Lower lobe of right lung (tissue), 2 donors: ENCODE data around the gene ETHE1. TPM values are rescaled to one million over a fixed set of nuclear protein-coding genes. Genes with fewer than 3 reads are reported as not detected.
"Not testable (repeated sequence)": the region's sequence is repeated elsewhere in the genome, so short reads cannot be mapped to it uniquely, and the experiment has no call there.

ENCODE experiments used
- ATAC-seq, 2 donors: fragments of 200-7000 bp; cut with Tn5 transposase; one replicate each; pipeline ENCODE4 v1.9.1; 2020 to 2022; ENCODE audit warnings: mild to moderate bottlenecking in 2 of 2, moderate library complexity in 2 of 2
- DNase-seq: peaks from one replicate; pipeline ENCODE4 v3.0.0-alpha.2; 2020
- H3K27ac ChIP-seq: fragments of 200-600 bp; one replicate; pipeline ENCODE4 v1.8.0; 2022
- H3K27me3 ChIP-seq: fragments of 200-600 bp; one replicate; pipeline ENCODE4 v1.8.0; 2022; ENCODE audit warnings: low read depth
- H3K36me3 ChIP-seq: fragments of 200-600 bp; one replicate; pipeline ENCODE4 v1.8.0; 2022; ENCODE audit warnings: mild to moderate bottlenecking
- H3K4me1 ChIP-seq: fragments of 200-600 bp; one replicate; pipeline ENCODE4 v1.8.0; 2022
- H3K4me3 ChIP-seq: fragments of 200-600 bp; one replicate; pipeline ENCODE4 v1.8.0; 2022; ENCODE audit warnings: mild to moderate bottlenecking
- H3K9me3 ChIP-seq: fragments of 200-600 bp; one replicate; pipeline ENCODE4 v1.8.0; 2022
- intact Hi-C: fragments of 100-400 bp; cut with DNase I; formaldehyde crosslinking; loops from one replicate; pipeline ENCODE4 v1.11.0; 2022
- total RNA-seq: library from RNA; stranded (reverse); fragmentation: NEBNext Ultra II Directional; extraction: Animal tissue kit (Norgen Biotek cat#: 25700); gene quantifications from one replicate; pipeline ENCODE4 v1.2.1, GENCODE V29; 2021
- TF ChIP-seq, protein P1 (sequence below): fragments of 200-600 bp; IDR thresholded peaks from one replicate; pipeline ENCODE4 v1.8.0; 2022; ENCODE audit warnings: antibody characterized with exemption, mild to moderate bottlenecking
- donor health status: DM: no; HTN: yes; CAD: no; lungs with severe emphysema.

Gene ETHE1
- total RNA-seq, 1 donor from 2014 or later = 47.4 TPM

DNA sequence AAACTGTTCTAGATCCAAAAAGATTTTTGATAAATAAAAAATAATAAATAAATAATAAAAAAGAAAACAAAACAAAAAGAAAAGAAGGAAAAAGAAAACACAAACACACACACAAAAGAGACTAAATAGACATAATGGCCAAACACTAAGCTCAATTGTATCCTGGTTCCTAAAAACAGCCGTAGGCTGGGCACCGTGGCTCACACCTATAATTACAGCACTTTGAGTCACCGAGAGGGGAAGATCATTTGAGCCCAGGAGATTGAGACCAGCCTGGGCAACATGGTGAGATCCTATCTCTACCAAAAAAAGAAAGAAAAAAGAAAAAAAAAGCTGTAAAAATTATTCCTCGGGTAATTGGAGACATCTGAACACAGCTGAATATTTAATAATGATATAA is 8.9 kb downstream of the ETHE1 start:
- ATAC-seq (no peak), DNase-seq (no peak)
- intact Hi-C loops = loop anchor here (5.0 kb wide), 1 partner anchor 71 kb away; no protein-coding TSS in a partner anchor
- TF ChIP-seq, protein P1, sequence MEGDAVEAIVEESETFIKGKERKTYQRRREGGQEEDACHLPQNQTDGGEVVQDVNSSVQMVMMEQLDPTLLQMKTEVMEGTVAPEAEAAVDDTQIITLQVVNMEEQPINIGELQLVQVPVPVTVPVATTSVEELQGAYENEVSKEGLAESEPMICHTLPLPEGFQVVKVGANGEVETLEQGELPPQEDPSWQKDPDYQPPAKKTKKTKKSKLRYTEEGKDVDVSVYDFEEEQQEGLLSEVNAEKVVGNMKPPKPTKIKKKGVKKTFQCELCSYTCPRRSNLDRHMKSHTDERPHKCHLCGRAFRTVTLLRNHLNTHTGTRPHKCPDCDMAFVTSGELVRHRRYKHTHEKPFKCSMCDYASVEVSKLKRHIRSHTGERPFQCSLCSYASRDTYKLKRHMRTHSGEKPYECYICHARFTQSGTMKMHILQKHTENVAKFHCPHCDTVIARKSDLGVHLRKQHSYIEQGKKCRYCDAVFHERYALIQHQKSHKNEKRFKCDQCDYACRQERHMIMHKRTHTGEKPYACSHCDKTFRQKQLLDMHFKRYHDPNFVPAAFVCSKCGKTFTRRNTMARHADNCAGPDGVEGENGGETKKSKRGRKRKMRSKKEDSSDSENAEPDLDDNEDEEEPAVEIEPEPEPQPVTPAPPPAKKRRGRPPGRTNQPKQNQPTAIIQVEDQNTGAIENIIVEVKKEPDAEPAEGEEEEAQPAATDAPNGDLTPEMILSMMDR = no peak
- Histone ChIP-seq H3K36me3 (peaks cover 10% of the 10 kb centered on the region), H3K9me3 (no peaks in the 10 kb centered on the region), H3K27me3 (no peaks in the 10 kb centered on the region), H3K27ac (no peak overlapping the region), H3K4me1 (peaks cover 13% of the 10 kb centered on the region), H3K4me3 (no peak overlapping the region)

DNA sequence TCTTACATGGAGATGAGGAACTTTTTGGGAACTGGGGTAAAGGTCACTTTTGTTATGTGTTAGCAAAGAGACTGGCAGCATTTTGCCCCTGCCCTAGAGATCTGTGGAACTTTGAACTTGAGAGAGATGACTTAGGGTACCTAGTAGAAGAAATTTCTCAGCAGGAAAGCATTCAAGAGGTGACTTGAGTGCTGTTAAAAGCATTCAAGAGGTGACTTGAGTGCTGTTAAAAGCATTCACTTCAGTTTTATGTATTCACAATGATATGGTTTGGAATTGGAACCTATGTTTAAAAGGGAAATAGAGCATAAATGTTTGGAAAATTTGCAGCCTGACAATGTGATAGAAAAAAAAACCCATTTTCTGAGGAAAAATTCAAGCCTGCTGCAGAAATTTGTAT is 14.6 kb downstream of the ETHE1 start:
- intact Hi-C loops, H3K4me3 ChIP-seq, H3K27me3 ChIP-seq, H3K9me3 ChIP-seq, H3K27ac ChIP-seq, DNase-seq: not testable (repeated sequence)
- peak in 1 of 2 donors; percentile 82 for ATAC-seq
- H3K4me1 ChIP-seq = peaks cover 15% of the 10 kb centered on the region
- H3K36me3 ChIP-seq = peaks cover 42% of the 10 kb centered on the region

DNA sequence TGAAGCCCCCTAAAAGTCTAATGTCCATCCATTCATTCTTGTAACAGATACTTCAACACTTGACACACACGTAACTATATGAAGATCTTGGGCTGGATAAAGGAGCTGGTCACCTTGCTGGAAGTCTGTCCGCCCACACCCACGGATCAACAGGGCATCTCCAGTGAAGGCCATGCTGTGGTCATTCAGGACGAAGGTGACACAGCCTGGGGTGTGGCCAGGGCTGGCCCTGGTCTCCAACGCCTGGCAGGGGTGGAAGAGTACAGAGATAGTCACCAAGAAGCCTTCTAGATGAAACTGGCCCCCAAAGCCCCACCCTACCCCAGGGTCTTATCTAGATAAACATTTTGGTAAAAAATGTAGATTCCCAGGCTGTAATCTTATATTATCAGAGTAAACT is 15.7 kb downstream of the ETHE1 start:
- ATAC-seq (no peak), DNase-seq (no peak)
- TF ChIP-seq, protein P1 = no peak
- intact Hi-C loops = no loop called here
- Histone ChIP-seq H3K4me3 (no peak overlapping the region), H3K9me3 (no peaks in the 10 kb centered on the region), H3K27me3 (no peaks in the 10 kb centered on the region), H3K36me3 (peaks cover 42% of the 10 kb centered on the region), H3K4me1 (peaks cover 15% of the 10 kb centered on the region), H3K27ac (no peak overlapping the region)

DNA sequence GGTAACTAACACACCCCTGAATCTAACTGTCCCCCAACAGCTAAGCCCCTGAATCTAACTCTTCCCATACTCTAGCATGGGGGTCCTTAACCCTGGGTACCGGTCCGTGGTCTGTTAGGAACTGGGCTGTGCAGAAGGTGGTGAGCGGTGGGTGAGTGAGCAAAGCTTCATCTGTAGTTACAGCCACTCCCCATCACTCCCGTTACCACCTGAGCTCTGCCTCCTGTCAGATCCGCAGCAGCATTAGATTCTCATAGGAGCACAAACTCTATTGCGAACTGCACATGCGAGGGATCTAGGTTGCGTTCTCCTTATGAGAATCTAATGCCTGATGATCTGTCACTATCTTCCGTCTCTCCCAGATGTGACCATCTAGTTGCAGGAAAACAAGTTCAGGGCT is 16.3 kb downstream of the ETHE1 start:
- intact Hi-C loops = no loop called here
- ATAC-seq (no peak), DNase-seq (no peak)
- H3K27me3 ChIP-seq = no peaks in the 10 kb centered on the region
- H3K36me3 ChIP-seq = peaks cover 42% of the 10 kb centered on the region
- no peak overlapping the region for H3K27ac ChIP-seq
- TF ChIP-seq, protein P1 = no peak
- no peaks in the 10 kb centered on the region for H3K9me3 ChIP-seq
- no peak overlapping the region for H3K4me3 ChIP-seq
- peaks cover 15% of the 10 kb centered on the region for H3K4me1 ChIP-seq

DNA sequence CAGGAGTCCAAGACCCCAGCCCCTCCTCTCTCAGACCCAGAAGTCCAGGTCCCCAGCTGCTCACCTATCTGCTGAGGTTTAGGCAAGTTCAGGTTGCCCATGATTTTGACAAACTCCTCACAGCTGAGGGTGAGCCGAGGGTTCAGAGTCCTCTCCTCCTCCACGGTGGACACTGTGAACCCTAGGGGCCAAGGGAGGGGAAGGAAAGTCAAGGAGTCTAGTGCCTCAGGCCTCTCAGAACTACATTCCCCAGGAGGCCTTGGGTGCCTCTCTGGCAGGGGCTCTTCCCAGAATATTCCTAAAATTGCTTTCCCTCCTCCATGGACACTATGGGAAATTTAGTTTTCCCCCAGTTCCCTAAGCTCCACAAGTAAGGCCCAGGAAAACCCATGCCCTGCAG is 19.1 kb downstream of the ETHE1 start:
- Histone ChIP-seq H3K9me3 (no peaks in the 10 kb centered on the region), H3K36me3 (peaks cover 32% of the 10 kb centered on the region), H3K27ac (no peak overlapping the region), H3K27me3 (no peaks in the 10 kb centered on the region), H3K4me1 (peaks cover 28% of the 10 kb centered on the region), H3K4me3 (no peak overlapping the region)
- TF ChIP-seq, protein P1 = no peak
- intact Hi-C loops = no loop called here
- DNase-seq (no peak), ATAC-seq (no peak)

DNA sequence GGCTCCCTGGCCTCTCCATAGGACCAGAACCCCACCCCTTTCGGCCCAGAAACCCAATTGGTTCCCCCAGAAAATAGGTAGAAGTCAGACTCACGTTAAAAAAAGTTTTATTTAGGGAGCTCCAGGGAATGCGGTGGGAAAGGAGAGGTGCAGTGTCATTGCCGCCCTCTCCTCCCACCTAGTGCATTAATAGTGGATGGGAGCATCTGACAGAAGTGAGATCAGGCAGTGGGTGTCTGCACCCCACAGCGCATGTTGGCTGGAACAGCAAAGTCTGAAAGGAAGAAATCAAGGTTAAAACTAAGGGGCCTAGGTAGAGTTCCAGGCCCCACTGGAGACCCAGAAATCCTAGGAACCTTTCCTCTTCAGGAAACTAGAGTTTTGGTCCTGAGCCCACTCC is 20.4 kb downstream of the ETHE1 start:
- DNase-seq = no peak
- peaks cover 32% of the 10 kb centered on the region for H3K36me3 ChIP-seq
- no peak overlapping the region for H3K4me3 ChIP-seq
- H3K27ac ChIP-seq = no peak overlapping the region
- no peak for ATAC-seq
- no peaks in the 10 kb centered on the region for H3K27me3 ChIP-seq
- no peaks in the 10 kb centered on the region for H3K9me3 ChIP-seq
- peaks cover 23% of the 10 kb centered on the region for H3K4me1 ChIP-seq
- intact Hi-C loops = no loop called here
- TF ChIP-seq, protein P1 = no peak
